DND-41 (cell line): ENCODE measurements around the gene TSC22D1.
A peak's percentile ranks its signal among the peaks of the same experiment; 100 is the strongest.

Experiments used
- ATAC-seq: fragments of 200-7000 bp; cut with Tn5 transposase; 3 replicates; pipeline ENCODE4 v1.9.1; 2021; ENCODE audit warnings: low read depth; ENCODE audit not compliant: insufficient read depth
- DNase-seq: peaks from one replicate; pipeline ENCODE4 v3.0.0-alpha.2; 2020
- H2AFZ ChIP-seq: 2 replicates; pipeline ENCODE4 v1.6.0; 2012; ENCODE audit warnings: low read depth, low read length
- H3K27ac ChIP-seq: 2 replicates; pipeline ENCODE4 v1.5.1; 2012; ENCODE audit warnings: low read length, inconsistent platforms
- H3K27me3 ChIP-seq: fragments of 200-600 bp; sonication (generic); 2 replicates; pipeline ENCODE4 v1.6.0; 2012; ENCODE audit warnings: low read length, mild to moderate bottlenecking, inconsistent platforms; ENCODE audit not compliant: insufficient read depth, poor library complexity
- H3K36me3 ChIP-seq: 2 replicates; pipeline ENCODE4 v1.5.1; 2012; ENCODE audit warnings: low read length, inconsistent platforms; ENCODE audit not compliant: insufficient read depth
- H3K4me1 ChIP-seq: 2 replicates; pipeline ENCODE4 v1.5.1; 2012; ENCODE audit warnings: mild to moderate bottlenecking, low read length; ENCODE audit not compliant: insufficient read depth
- H3K4me2 ChIP-seq: 2 replicates; pipeline ENCODE4 v1.6.0; 2012; ENCODE audit warnings: mild to moderate bottlenecking, moderate library complexity, low read length, inconsistent platforms; ENCODE audit not compliant: insufficient read depth
- H3K4me3 ChIP-seq, 2 experiments: fragments of 200-600 bp in 1 of 2; shearing (Covaris generic) in 1 of 2; 2 replicates each; pipeline ENCODE4 v1.5.1; 2012 to 2016; ENCODE audit warnings: inconsistent platforms in 2 of 2, low read length in 2 of 2, mild to moderate bottlenecking in 2 of 2, low read depth in 1 of 2, moderate library complexity in 1 of 2
- H3K79me2 ChIP-seq: 2 replicates; pipeline ENCODE4 v1.6.0; 2012; ENCODE audit warnings: low read length, inconsistent platforms; ENCODE audit not compliant: insufficient read depth
- H3K9ac ChIP-seq: 2 replicates; pipeline ENCODE4 v1.6.0; 2012; ENCODE audit warnings: low read depth, mild to moderate bottlenecking, inconsistent platforms, low read length, moderate library complexity
- H3K9me3 ChIP-seq: 2 replicates; pipeline ENCODE4 v1.5.1; 2012; ENCODE audit warnings: low read length, moderate library complexity, mild to moderate bottlenecking, inconsistent platforms; ENCODE audit not compliant: insufficient read depth, severe bottlenecking
- H4K20me1 ChIP-seq: 2 replicates; pipeline ENCODE4 v1.6.0; 2012; ENCODE audit warnings: low read length; ENCODE audit not compliant: insufficient read depth
- EZH2 ChIP-seq: IDR thresholded peaks from 3 replicates; pipeline ENCODE4 v1.6.1; 2012; ENCODE audit warnings: borderline replicate concordance, low read depth, mild to moderate bottlenecking, moderate library complexity, low read length, inconsistent platforms; ENCODE audit not compliant: severe bottlenecking
- TF ChIP-seq, protein P1 (sequence below): IDR thresholded peaks from 2 replicates; pipeline ENCODE4 v1.5.1; 2012; ENCODE audit warnings: borderline replicate concordance, low read length, moderate library complexity, mild to moderate bottlenecking; ENCODE audit not compliant: poor library complexity, severe bottlenecking; ENCODE audit errors: extremely low read depth

The TSC22D1 gene

DNA sequence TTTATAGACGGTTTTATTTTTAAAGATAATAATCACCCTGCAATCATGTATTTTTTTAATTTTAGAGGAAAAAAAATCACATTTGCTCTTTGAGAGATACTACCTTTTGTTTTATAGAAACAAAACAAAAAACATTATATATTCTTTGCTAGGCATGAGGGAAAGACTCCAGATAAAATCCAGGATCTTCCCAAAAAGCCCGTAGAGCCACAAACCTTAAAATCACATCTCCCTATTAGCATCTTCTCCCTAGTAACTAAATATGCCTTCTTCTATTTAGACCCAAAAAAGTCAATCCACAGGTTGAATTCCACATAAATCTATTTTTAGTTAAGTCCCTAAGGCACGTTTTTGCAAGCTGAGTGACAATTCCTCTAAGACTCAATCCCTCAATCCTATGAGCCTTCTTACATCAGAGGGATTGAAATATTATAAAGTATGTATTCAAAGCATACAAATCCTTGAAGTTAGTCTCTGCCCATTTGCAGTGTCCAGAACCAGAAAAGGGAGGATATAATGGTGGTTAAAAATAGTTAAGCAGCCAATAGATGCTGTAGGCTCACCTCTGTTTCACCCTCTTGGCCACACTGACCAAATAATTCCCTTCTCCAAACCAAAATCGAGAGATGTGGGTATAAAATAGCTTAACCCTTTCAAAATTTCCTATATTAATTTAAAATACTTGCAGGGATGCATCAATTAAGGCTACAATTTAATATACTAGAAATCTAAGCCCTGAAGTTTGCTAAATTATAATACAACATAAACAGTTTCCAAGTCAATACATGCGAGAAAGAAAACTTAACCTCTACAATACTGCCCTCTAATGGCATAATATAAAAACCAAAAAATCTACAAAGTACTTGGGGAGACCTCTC is 138.5 kb downstream of the TSC22D1 start:
- Histone ChIP-seq H3K36me3 (peaks cover 22% of the 10 kb centered on the region), H3K4me2 (peak overlapping the region; percentile 78), H3K9ac (peak overlapping the region; percentile 86), H3K27ac (peak overlapping the region; percentile 89), H3K79me2 (peaks cover 24% of the 10 kb centered on the region), H3K4me1 (peaks cover 24% of the 10 kb centered on the region), H2AFZ (peak overlapping the region; percentile 63; the same call in 1 of the 2 replicates), H3K27me3 (no peaks in the 10 kb centered on the region), H4K20me1 (peaks cover 12% of the 10 kb centered on the region), H3K4me3 (peak overlapping the region; percentile 30 to 63; a peak in 3 of 4 replicates), H3K9me3 (no peaks in the 10 kb centered on the region)
- no peak for TF ChIP-seq EZH2
- TF ChIP-seq, protein P1, sequence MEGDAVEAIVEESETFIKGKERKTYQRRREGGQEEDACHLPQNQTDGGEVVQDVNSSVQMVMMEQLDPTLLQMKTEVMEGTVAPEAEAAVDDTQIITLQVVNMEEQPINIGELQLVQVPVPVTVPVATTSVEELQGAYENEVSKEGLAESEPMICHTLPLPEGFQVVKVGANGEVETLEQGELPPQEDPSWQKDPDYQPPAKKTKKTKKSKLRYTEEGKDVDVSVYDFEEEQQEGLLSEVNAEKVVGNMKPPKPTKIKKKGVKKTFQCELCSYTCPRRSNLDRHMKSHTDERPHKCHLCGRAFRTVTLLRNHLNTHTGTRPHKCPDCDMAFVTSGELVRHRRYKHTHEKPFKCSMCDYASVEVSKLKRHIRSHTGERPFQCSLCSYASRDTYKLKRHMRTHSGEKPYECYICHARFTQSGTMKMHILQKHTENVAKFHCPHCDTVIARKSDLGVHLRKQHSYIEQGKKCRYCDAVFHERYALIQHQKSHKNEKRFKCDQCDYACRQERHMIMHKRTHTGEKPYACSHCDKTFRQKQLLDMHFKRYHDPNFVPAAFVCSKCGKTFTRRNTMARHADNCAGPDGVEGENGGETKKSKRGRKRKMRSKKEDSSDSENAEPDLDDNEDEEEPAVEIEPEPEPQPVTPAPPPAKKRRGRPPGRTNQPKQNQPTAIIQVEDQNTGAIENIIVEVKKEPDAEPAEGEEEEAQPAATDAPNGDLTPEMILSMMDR: peak; percentile 68
- ATAC-seq: no peak
- DNase-seq: no peak

DNA sequence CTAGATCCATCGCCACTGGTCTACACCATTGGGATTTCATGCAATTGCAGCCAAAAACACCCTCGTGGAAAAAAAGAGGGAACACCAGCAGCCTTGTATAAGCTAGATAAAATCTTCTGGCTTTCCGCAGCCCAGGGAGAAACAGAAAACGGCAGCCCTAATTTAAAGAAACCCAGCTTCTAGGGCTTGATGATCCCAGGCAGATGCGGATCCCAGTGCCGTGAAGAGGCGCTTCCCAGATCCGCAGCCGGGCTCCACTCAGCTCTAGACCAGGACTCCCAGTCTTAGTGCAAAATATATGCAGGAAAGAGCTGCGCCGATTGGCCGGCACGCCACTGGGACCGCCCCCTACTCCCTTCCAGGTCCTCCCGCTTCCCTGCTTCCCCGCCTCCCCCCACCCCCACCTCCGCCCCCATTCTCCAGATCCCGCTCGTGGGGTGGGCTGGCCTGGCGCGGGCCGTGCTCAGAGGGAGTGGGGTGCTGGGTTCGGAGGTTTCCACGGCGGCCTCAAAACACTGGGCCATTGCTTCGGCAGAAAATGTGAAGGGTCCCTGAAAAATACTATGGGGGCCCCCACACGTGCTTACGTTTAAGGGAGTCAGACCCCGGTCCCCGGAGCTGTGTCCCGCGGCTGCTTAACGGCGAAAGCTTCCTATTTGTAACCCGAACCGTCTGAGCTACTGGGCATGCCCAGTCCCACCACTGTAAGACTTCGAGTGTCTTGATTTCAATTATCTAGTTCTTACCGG is 139.4 kb downstream of the TSC22D1 start:
- Histone ChIP-seq H3K9ac (peak overlapping the region; percentile 86), H3K9me3 (no peaks in the 10 kb centered on the region), H4K20me1 (peaks cover 12% of the 10 kb centered on the region), H3K79me2 (peaks cover 24% of the 10 kb centered on the region), H2AFZ (peak overlapping the region; percentile 63), H3K4me2 (peak overlapping the region; percentile 78), H3K27me3 (no peaks in the 10 kb centered on the region), H3K4me1 (peaks cover 24% of the 10 kb centered on the region), H3K27ac (peak overlapping the region; percentile 89), H3K36me3 (peaks cover 22% of the 10 kb centered on the region), H3K4me3 (peak overlapping the region; percentile 49 to 63)
- TF ChIP-seq, protein P1: peak; percentile 1
- TF ChIP-seq EZH2: no peak
- ATAC-seq (peak; percentile 73), DNase-seq (peak; percentile 84)

DNA sequence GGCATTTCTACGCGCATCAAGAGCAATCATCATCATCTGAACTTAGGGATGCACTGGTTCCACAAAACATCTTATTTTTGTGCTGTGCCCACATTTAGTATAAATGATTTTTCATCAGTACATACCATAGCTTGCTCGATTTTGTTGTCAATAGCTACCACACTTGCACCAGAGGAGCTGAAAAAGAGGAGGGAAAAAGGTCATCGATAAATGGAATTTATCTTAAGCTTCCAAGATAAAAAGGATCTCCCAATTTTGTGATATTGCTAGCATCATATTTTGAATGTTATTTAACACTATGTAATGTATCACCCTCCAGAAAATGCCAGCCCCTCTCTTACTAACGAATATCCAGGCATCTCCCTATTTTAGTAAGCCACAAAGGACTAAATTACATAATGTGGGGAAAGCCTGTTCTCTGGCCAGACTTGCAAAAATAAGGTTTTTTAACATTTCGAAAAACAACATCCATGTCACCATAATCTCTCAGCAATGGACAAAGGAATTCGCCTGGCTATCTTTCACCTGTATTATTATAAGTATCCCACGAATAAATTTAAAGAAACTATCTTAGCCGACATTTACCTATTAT is 140.1 kb downstream of the TSC22D1 start:
- Histone ChIP-seq H3K36me3 (peaks cover 22% of the 10 kb centered on the region), H4K20me1 (peaks cover 12% of the 10 kb centered on the region), H2AFZ (peak overlapping the region; percentile 55), H3K79me2 (peaks cover 24% of the 10 kb centered on the region), H3K4me1 (peaks cover 24% of the 10 kb centered on the region), H3K4me2 (peak overlapping the region; percentile 78), H3K9me3 (no peaks in the 10 kb centered on the region), H3K27me3 (no peaks in the 10 kb centered on the region), H3K27ac (peak overlapping the region; percentile 89), H3K9ac (peak overlapping the region; percentile 86), H3K4me3 (peak overlapping the region; percentile 49 to 63)
- ATAC-seq (no peak), DNase-seq (no peak)
- TF ChIP-seq, protein P1: no peak
- no peak for TF ChIP-seq EZH2
